HepG2 (cell line): ENCODE results near the gene GALNT16. TPM values are rescaled to one million over a fixed set of nuclear protein-coding genes. Genes with fewer than 3 reads are reported as not detected.

Experiments used
- ELF4 ChIP-seq: sonication (generic); formaldehyde crosslinking; IDR thresholded peaks from 2 replicates; pipeline ENCODE4 v1.5.0; 2020; ENCODE audit warnings: missing genetic modification reagents, mild to moderate bottlenecking, moderate library complexity, borderline replicate concordance
- GABPB1 ChIP-seq: IDR thresholded peaks from 2 replicates; pipeline ENCODE4 v1.6.1; 2016; ENCODE audit warnings: mild to moderate bottlenecking, missing genetic modification reagents, moderate library complexity, missing compliant biosample characterization
- HDAC2 ChIP-seq: sonication (generic); formaldehyde crosslinking; IDR thresholded peaks from 2 replicates; pipeline ENCODE4 v1.4.0; 2020; ENCODE audit warnings: missing genetic modification reagents
- HNF1A ChIP-seq, 2 experiments: sonication (generic) in 1 of 2; formaldehyde crosslinking in 1 of 2; IDR thresholded peaks; 2 replicates each; pipeline versions ENCODE4 v1.4.0 to v1.6.1; 2016 to 2020; ENCODE audit warnings: borderline replicate concordance in 1 of 2, low read depth in 1 of 2, mild to moderate bottlenecking in 1 of 2, missing genetic modification reagents in 1 of 2
- JARID2 ChIP-seq: sonication (generic); formaldehyde crosslinking; IDR thresholded peaks from 2 replicates; pipeline ENCODE4 v1.8.1; 2023; ENCODE audit warnings: missing genetic modification reagents, inconsistent platforms; ENCODE audit not compliant: insufficient replicate concordance
- KLF15 ChIP-seq: sonication (generic); formaldehyde crosslinking; IDR thresholded peaks from 2 replicates; pipeline ENCODE4 v1.8.1; 2023; ENCODE audit warnings: borderline replicate concordance, mild to moderate bottlenecking, inconsistent platforms, missing genetic modification reagents, mixed read lengths
- MAF1 ChIP-seq: sonication (generic); formaldehyde crosslinking; IDR thresholded peaks from 2 replicates; pipeline ENCODE4 v1.5.0; 2020; ENCODE audit warnings: missing genetic modification reagents, borderline replicate concordance
- MEIS2 ChIP-seq: sonication (generic); formaldehyde crosslinking; IDR thresholded peaks from 2 replicates; pipeline ENCODE4 v1.9.0; 2021; ENCODE audit warnings: mild to moderate bottlenecking, missing genetic modification reagents
- PAX8 ChIP-seq: sonication (generic); formaldehyde crosslinking; IDR thresholded peaks from 2 replicates; pipeline ENCODE4 v1.8.0; 2022; ENCODE audit warnings: mild to moderate bottlenecking, missing genetic modification reagents, borderline replicate concordance
- RAD21 ChIP-seq: fragments of 450-650 bp; formaldehyde crosslinking; IDR thresholded peaks from 2 replicates; pipeline ENCODE4 v1.5.0; 2020; ENCODE audit warnings: mild to moderate bottlenecking
- TBX2 ChIP-seq: sonication (generic); formaldehyde crosslinking; IDR thresholded peaks from 2 replicates; pipeline ENCODE4 v1.5.0; 2020; ENCODE audit warnings: missing genetic modification reagents, mild to moderate bottlenecking, borderline replicate concordance
- TFDP1 ChIP-seq: IDR thresholded peaks from 2 replicates; pipeline ENCODE4 v1.6.1; 2016; ENCODE audit warnings: missing compliant biosample characterization, missing genetic modification reagents, borderline replicate concordance
- ZBTB7A ChIP-seq: sonication (generic); formaldehyde crosslinking; IDR thresholded peaks from 2 replicates; pipeline ENCODE4 v1.8.0; 2022; ENCODE audit warnings: mild to moderate bottlenecking, missing genetic modification reagents
- ZNF3 ChIP-seq: IDR thresholded peaks from 2 replicates; pipeline ENCODE4 v1.7.0; 2017; ENCODE audit warnings: inconsistent platforms
- ZNF563 ChIP-seq: sonication (generic); formaldehyde crosslinking; IDR thresholded peaks from 2 replicates; pipeline ENCODE4 v1.8.0; 2022; ENCODE audit warnings: mild to moderate bottlenecking, moderate library complexity, missing genetic modification reagents
- ZNF672 ChIP-seq: sonication (generic); formaldehyde crosslinking; IDR thresholded peaks from 2 replicates; pipeline ENCODE4 v1.8.1; 2022; ENCODE audit warnings: missing genetic modification reagents
- polyA plus RNA-seq, 8 experiments: library from polyadenylated mRNA; depleted of rRNA in 3 of 8; stranded (reverse) in 7 of 8; unstranded in 1 of 8; fragments of >200 nt; fragmentation: Illumina TruSeq in 4 of 8; extraction: Trizol in 4 of 8; gene quantifications; 2 replicates each; pipeline versions ENCODE4 v1.2.1 to v1.2.3, GENCODE V29; 2011 to 2016; ENCODE audit warnings: low read depth in 4 of 8, missing spikeins in 1 of 8, mixed read lengths in 1 of 8; ENCODE audit not compliant: insufficient read depth in 1 of 8
- total RNA-seq, 5 experiments: library from RNA; depleted of rRNA; stranded (reverse); fragments of >200 nt; fragmentation: Illumina TruSeq; extraction: Trizol; gene quantifications; 2 replicates each; pipeline ENCODE4 v1.2.3, GENCODE V29; 2016; ENCODE audit warnings: low read depth in 1 of 5
- TF ChIP-seq, protein P1 (sequence below): sonication (generic); formaldehyde crosslinking; IDR thresholded peaks from 2 replicates; pipeline ENCODE4 v1.4.0; 2020; ENCODE audit warnings: missing genetic modification reagents
- TF ChIP-seq, protein P2 (sequence below): sonication (generic); formaldehyde crosslinking; IDR thresholded peaks from 2 replicates; pipeline ENCODE4 v1.5.1; 2020; ENCODE audit warnings: mild to moderate bottlenecking, missing genetic modification reagents, moderate library complexity

The GALNT16 gene
- total and polyA plus RNA-seq, 2 of the 13 experiments (the other 11 are each of a cell fraction or from before 2014, with no cell fraction given), result 0.54 to 0.82 TPM

DNA sequence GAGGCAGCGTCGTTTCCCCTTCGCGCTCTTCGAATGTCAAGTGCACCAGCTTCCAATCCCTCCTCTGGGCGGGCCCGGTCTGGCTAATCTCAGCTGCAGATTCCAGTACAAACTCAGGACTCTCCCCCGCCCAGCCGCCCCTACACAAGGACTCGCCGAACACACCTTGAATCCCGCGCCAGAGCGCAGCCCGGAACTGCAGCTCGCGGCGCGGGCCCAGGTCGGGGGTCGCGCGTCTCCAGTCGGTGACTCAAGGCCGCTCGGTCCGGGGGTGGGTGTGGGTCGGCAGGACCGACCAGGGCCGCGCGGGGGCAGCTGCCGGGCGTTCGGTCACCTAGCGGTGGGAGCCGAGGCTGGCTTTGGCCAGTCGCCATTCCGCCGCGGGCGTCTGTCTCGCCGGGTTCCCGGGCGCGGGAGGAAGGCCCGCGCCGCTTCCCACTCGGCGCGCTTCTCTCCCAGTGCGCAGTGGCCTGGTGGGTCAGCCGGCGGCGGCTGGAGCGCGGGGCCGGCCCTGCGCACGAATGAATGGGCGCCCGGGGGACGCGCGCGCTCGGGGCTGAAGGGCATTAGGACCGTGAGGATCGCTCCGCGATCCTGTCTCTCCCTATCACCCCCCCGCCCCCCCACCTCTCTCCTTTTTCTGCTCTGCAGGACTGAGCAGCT is at the start of gene GALNT16 (continued):
- TF ChIP-seq ZNF563 (0 out of 2 replicates have a peak, but pooled peaks have one; percentile 22), ZBTB7A (CRISPR knock-in tag) (0 out of 2 replicates have a peak, but pooled peaks have one; percentile 40), TFDP1 (CRISPR knock-in tag) (peak; percentile 37; the same call in 1 of the 2 replicates), GABPB1 (CRISPR knock-in tag) (peak; percentile 47; the same call in 1 of the 2 replicates), ZNF672 (no peak), PAX8 (0 out of 2 replicates have a peak, but pooled peaks have one; percentile 48), RAD21 (CRISPR knock-in tag) (peak; percentile 36; the same call in 1 of the 2 replicates), HDAC2 (CRISPR knock-in tag) (0 out of 2 replicates have a peak, but pooled peaks have one; percentile 18), ZNF3 (CRISPR knock-in tag) (no peak), HNF1A (IDR thresholded peaks at IDR 0.05; ENCODE audit: low read depth) (no peak), HNF1A (CRISPR knock-in tag; IDR thresholded peaks at IDR 0.05; ENCODE audit: borderline replicate concordance) (0 out of 2 replicates have a peak, but pooled peaks have one; percentile 17), TBX2 (CRISPR knock-in tag) (0 out of 2 replicates have a peak, but pooled peaks have one; percentile 27), MAF1 (CRISPR knock-in tag) (no peak), KLF15 (CRISPR knock-in tag) (no peak), ELF4 (CRISPR knock-in tag) (no peak), MEIS2 (CRISPR knock-in tag) (no peak), JARID2 (CRISPR knock-in tag) (no peak)
- TF ChIP-seq, protein P1, sequence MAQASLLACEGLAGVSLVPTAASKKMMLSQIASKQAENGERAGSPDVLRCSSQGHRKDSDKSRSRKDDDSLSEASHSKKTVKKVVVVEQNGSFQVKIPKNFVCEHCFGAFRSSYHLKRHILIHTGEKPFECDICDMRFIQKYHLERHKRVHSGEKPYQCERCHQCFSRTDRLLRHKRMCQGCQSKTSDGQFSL, result peak; percentile 78
- TF ChIP-seq, protein P2, sequence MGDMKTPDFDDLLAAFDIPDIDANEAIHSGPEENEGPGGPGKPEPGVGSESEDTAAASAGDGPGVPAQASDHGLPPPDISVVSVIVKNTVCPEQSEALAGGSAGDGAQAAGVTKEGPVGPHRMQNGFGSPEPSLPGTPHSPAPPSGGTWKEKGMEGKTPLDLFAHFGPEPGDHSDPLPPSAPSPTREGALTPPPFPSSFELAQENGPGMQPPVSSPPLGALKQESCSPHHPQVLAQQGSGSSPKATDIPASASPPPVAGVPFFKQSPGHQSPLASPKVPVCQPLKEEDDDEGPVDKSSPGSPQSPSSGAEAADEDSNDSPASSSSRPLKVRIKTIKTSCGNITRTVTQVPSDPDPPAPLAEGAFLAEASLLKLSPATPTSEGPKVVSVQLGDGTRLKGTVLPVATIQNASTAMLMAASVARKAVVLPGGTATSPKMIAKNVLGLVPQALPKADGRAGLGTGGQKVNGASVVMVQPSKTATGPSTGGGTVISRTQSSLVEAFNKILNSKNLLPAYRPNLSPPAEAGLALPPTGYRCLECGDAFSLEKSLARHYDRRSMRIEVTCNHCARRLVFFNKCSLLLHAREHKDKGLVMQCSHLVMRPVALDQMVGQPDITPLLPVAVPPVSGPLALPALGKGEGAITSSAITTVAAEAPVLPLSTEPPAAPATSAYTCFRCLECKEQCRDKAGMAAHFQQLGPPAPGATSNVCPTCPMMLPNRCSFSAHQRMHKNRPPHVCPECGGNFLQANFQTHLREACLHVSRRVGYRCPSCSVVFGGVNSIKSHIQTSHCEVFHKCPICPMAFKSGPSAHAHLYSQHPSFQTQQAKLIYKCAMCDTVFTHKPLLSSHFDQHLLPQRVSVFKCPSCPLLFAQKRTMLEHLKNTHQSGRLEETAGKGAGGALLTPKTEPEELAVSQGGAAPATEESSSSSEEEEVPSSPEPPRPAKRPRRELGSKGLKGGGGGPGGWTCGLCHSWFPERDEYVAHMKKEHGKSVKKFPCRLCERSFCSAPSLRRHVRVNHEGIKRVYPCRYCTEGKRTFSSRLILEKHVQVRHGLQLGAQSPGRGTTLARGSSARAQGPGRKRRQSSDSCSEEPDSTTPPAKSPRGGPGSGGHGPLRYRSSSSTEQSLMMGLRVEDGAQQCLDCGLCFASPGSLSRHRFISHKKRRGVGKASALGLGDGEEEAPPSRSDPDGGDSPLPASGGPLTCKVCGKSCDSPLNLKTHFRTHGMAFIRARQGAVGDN (CRISPR knock-in tag), result peak; percentile 57
